ENCODE data around the gene UQCC5. TPM values are rescaled to one million over a fixed set of nuclear protein-coding genes. Genes with fewer than 3 reads are reported as not detected.

UQCC5 gene
- total RNA-seq, 4 donors from 2014 or later: 1.3 to 29.5 (median 6.3) TPM

DNA sequence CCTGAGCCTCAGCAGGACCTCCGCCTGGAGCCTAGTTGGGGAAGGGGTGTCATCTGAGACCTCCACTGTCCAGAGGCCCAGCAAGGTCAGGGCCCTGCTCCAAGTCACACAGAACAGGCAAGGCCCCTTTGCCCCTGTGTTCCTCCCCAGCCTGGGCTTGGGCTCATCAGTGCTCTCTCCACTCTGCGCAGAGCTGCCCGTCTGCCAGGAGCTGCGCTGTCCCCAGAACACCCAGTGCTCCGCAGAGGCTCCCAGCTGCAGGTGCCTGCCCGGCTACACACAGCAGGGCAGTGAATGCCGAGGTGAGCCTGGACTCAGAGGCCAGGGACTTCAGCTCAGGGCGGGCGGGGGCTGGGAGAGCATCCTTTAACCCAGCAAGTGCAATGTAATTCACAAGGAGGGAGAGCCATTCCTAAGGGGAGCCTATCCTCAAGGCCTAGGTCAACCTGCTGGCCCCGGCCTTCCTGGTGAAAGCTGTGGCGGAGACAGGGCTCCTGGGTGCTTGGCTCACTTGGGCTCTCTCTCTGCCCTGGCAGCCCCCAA lies 33.5 kb upstream of the UQCC5 start:
- TF ChIP-seq, protein P1, sequence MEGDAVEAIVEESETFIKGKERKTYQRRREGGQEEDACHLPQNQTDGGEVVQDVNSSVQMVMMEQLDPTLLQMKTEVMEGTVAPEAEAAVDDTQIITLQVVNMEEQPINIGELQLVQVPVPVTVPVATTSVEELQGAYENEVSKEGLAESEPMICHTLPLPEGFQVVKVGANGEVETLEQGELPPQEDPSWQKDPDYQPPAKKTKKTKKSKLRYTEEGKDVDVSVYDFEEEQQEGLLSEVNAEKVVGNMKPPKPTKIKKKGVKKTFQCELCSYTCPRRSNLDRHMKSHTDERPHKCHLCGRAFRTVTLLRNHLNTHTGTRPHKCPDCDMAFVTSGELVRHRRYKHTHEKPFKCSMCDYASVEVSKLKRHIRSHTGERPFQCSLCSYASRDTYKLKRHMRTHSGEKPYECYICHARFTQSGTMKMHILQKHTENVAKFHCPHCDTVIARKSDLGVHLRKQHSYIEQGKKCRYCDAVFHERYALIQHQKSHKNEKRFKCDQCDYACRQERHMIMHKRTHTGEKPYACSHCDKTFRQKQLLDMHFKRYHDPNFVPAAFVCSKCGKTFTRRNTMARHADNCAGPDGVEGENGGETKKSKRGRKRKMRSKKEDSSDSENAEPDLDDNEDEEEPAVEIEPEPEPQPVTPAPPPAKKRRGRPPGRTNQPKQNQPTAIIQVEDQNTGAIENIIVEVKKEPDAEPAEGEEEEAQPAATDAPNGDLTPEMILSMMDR (IDR thresholded peaks at IDR 0.05): no peak
- TF ChIP-seq POLR2A (IDR thresholded peaks at IDR 0.05): no peak
- WGBS, 2 donors: 80 to 96% methylated on average over 1 to 11 of the region's 11 CpGs
- H3K4me3 ChIP-seq (ENCODE audit: low read depth, poor library complexity, severe bottlenecking): no peak overlapping the region
- intact Hi-C loops (cut with DNase I; ENCODE audit: low total_unique reads): no loop called here
- no peak for DNase-seq (ENCODE audit: low spot score in 2 of 2)

DNA sequence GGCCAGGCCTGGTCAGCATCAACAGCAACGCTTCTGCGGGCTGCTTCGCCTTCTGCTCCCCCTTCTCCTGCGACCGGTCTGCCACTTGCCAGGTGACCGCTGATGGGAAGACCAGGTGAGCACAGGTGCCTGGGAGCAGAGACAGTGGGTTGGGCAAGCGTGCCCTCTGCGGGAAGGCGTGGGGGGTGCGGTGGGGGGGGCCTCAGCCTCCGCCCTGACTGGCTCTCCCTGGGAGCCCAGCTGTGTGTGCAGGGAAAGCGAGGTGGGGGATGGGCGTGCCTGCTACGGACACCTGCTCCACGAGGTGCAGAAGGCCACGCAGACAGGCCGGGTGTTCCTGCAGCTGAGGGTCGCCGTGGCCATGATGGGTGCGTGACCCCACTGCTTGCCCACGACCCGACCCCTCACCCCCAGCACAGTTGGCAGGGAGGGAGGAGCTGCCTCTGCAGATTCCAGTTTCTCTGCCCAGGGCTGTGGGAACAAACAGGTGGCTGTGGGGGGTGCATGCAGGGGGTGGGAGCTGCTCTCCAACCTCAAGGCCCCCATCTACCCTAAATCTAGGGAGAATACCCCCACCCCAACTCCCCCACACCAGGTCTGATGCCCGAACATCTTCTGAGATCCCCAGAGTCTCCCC lies 32.5 kb upstream of the UQCC5 start:
- no peak overlapping the region for H3K4me3 ChIP-seq (ENCODE audit: low read depth, poor library complexity, severe bottlenecking)
- DNase-seq (ENCODE audit: low spot score in 2 of 2): no peak
- intact Hi-C loops (cut with DNase I; ENCODE audit: low total_unique reads): no loop called here
- WGBS, 2 donors: 58 to 68% methylated on average over 16 to 23 of the region's 23 CpGs
- TF ChIP-seq POLR2A (IDR thresholded peaks at IDR 0.05): no peak
- TF ChIP-seq, protein P1 (IDR thresholded peaks at IDR 0.05): no peak

- DNase-seq (ENCODE audit: low spot score in 2 of 2): no peak
- WGBS, 2 donors: 89 to 90% methylated on average over 8 to 10 of the region's 10 CpGs
- no peak overlapping the region for H3K4me3 ChIP-seq (ENCODE audit: low read depth, poor library complexity, severe bottlenecking)
- TF ChIP-seq, protein P1 (IDR thresholded peaks at IDR 0.05): no peak
- TF ChIP-seq POLR2A (IDR thresholded peaks at IDR 0.05): no peak
- intact Hi-C loops (cut with DNase I; ENCODE audit: low total_unique reads): no loop called here
Observed at GRCh38 chr3:52504977-52505376, 31.4 kb upstream of the UQCC5 start.

- intact Hi-C loops (cut with DNase I; ENCODE audit: low total_unique reads): no loop called here
- 86 to 88% methylated on average over 24 to 27 of the region's 27 CpGs for WGBS, 2 donors
- no peak for DNase-seq (ENCODE audit: low spot score in 2 of 2)
- no peak overlapping the region for H3K4me3 ChIP-seq (ENCODE audit: low read depth, poor library complexity, severe bottlenecking)
- TF ChIP-seq POLR2A (IDR thresholded peaks at IDR 0.05): no peak
- TF ChIP-seq, protein P1 (IDR thresholded peaks at IDR 0.05): no peak
Observed at GRCh38 chr3:52506266-52506966, 30.0 kb upstream of the UQCC5 start.

GRCh38 chr3:52507359-52507758 lies 29.0 kb upstream of the UQCC5 start:
- intact Hi-C loops (cut with DNase I; ENCODE audit: low total_unique reads): no loop called here
- no peak overlapping the region for H3K4me3 ChIP-seq (ENCODE audit: low read depth, poor library complexity, severe bottlenecking)
- TF ChIP-seq POLR2A (IDR thresholded peaks at IDR 0.05): no peak
- TF ChIP-seq, protein P1 (IDR thresholded peaks at IDR 0.05): no peak
- WGBS, 2 donors: 78 to 87% methylated on average over 5 of the region's 5 CpGs
- DNase-seq (ENCODE audit: low spot score in 2 of 2): no peak

All from lower leg skin (tissue), 4 donors.